AG20443 (cell line): ENCODE data around the gene HOXC6.

ENCODE experiments used
- DNase-seq: peaks from one replicate; pipeline ENCODE4 v3.0.0; 2012; ENCODE audit warnings: low spot score, mixed read lengths

HOXC6 gene

GRCh38 chr12:54002278-54002914 lies 25.8 kb upstream of the HOXC6 start:
- DNase-seq = no peak

- DNase-seq = no peak
Measured at GRCh38 chr12:54002915-54003389, 25.3 kb upstream of the HOXC6 start.

GRCh38 chr12:54003625-54004024 lies 24.6 kb upstream of the HOXC6 start:
- DNase-seq = no peak

- DNase-seq = no peak
Measured at GRCh38 chr12:54004063-54004840, 24.0 kb upstream of the HOXC6 start.

GRCh38 chr12:54004841-54005530 lies 23.3 kb upstream of the HOXC6 start:
- no peak for DNase-seq

- no peak for DNase-seq
Measured at GRCh38 chr12:54005531-54005852, 22.7 kb upstream of the HOXC6 start.

- peak; percentile 89 for DNase-seq
Measured at GRCh38 chr12:54005853-54006558, 22.2 kb upstream of the HOXC6 start.

- DNase-seq = no peak
Measured at GRCh38 chr12:54006559-54007220, 21.6 kb upstream of the HOXC6 start.

GRCh38 chr12:54007538-54008259 lies 20.5 kb upstream of the HOXC6 start:
- no peak for DNase-seq

GRCh38 chr12:54008260-54008552 lies 20.0 kb upstream of the HOXC6 start:
- no peak for DNase-seq

GRCh38 chr12:54009171-54010052 lies 18.8 kb upstream of the HOXC6 start:
- peak; percentile 61 for DNase-seq

GRCh38 chr12:54010053-54010971 lies 17.9 kb upstream of the HOXC6 start:
- no peak for DNase-seq

- DNase-seq = no peak
Measured at GRCh38 chr12:54010972-54011664, 17.1 kb upstream of the HOXC6 start.

- no peak for DNase-seq
Measured at GRCh38 chr12:54011665-54012532, 16.3 kb upstream of the HOXC6 start.

GRCh38 chr12:54012631-54013409 lies 15.4 kb upstream of the HOXC6 start:
- DNase-seq = no peak

- DNase-seq = no peak
Measured at GRCh38 chr12:54014377-54015017, 13.7 kb upstream of the HOXC6 start.
